K562 (cell line): Measurements from ENCODE around the gene YKT6. TPM values are rescaled to one million over a fixed set of nuclear protein-coding genes. Genes with fewer than 3 reads are reported as not detected.

Experiments
- ATAC-seq: fragments of 200-7000 bp; cut with Tn5 transposase; 3 replicates; pipeline ENCODE4 v1.9.1; 2020; ENCODE audit warnings: moderate library complexity
- BruUV-seq: library from RNA; stranded (reverse); fragments of 400-500 nt; replicated peaks from 2 replicates; lab custom pipeline; 2021; lab: Mats Ljungman, UMichigan
- CTCF ChIA-PET: fragments of 300-600 bp; formaldehyde crosslinking; extraction: SDS; loops from one replicate; lab custom pipeline; 2021; ENCODE audit warnings: low intra/inter-chr PET ratio; lab: Yijun Ruan, JAX
- POLR2A ChIA-PET: fragments of 300-600, 350-650 bp; sonication (Branson Sonifier 250); formaldehyde crosslinking; extraction: SDS; loops from one replicate; lab custom pipeline; 2021; ENCODE audit warnings: antibody characterized with exemption, inconsistent platforms; lab: Yijun Ruan, JAX
- DNase-seq, 4 experiments: peaks; one replicate each; pipeline versions ENCODE4 v3.0.0 to v3.0.0-alpha.2; 2011 to 2018; ENCODE audit warnings: low spot score in 3 of 4, mixed read lengths in 3 of 4; ENCODE audit errors: extremely low read depth in 1 of 4
- FAIRE-seq: peaks from 2 replicates; lab custom pipeline; 2011; peaks lifted over from hg19 to GRCh38; lab: Jason Lieb, UNC
- H2AFZ ChIP-seq: 2 replicates; pipeline ENCODE4 v1.6.0; 2011; ENCODE audit warnings: low read depth, low read length, control low read depth, inconsistent platforms
- H3K27ac ChIP-seq: fragments of 200-600 bp; 3 replicates; pipeline ENCODE4 v1.8.0; 2011; ENCODE audit warnings: low read depth, mild to moderate bottlenecking, control low read depth, inconsistent platforms, low read length, moderate library complexity, mixed read lengths; ENCODE audit errors: extremely low read depth
- H3K27me3 ChIP-seq, 2 experiments: fragments of 300-600 bp in 1 of 2; 2 replicates in 1 of 2; 3 replicates in 1 of 2; pipeline versions ENCODE4 v1.6.0 to v1.8.0; 2011; ENCODE audit warnings: inconsistent platforms in 2 of 2, low read length in 2 of 2, mild to moderate bottlenecking in 1 of 2, mixed read lengths in 1 of 2, moderate library complexity in 1 of 2; ENCODE audit not compliant: control insufficient read depth in 2 of 2, insufficient read depth in 2 of 2
- H3K36me3 ChIP-seq: fragments of 300-600 bp; 3 replicates; pipeline ENCODE4 v1.8.0; 2011; ENCODE audit warnings: mild to moderate bottlenecking, low read length, inconsistent platforms; ENCODE audit not compliant: control insufficient read depth, insufficient read depth
- H3K4me1 ChIP-seq, 2 experiments: fragments of 200-600 bp in 1 of 2; replicated peaks in 1 of 2; 2 replicates in 1 of 2; 3 replicates in 1 of 2; pipeline versions ENCODE4 v1.5.1 to v1.8.0; 2011; ENCODE audit warnings: inconsistent platforms in 2 of 2, low read length in 2 of 2, mild to moderate bottlenecking in 1 of 2, mixed read lengths in 1 of 2, moderate library complexity in 1 of 2; ENCODE audit not compliant: control insufficient read depth in 2 of 2, insufficient read depth in 2 of 2
- H3K4me2 ChIP-seq: 2 replicates; pipeline ENCODE4 v1.6.1; 2011; ENCODE audit warnings: low read length, control low read depth, inconsistent platforms, mixed read lengths; ENCODE audit not compliant: insufficient read depth
- H3K4me3 ChIP-seq: fragments of 200-600 bp; sonication (generic), shearing (Covaris generic); 2 replicates; pipeline ENCODE4 v1.5.1; 2016; ENCODE audit warnings: control low read depth, inconsistent platforms
- H3K79me2 ChIP-seq: fragments of 200-600 bp; 3 replicates; pipeline ENCODE4 v1.8.0; 2011; ENCODE audit warnings: low read length, inconsistent platforms; ENCODE audit not compliant: control insufficient read depth, insufficient read depth
- H3K9ac ChIP-seq, 2 experiments: 2 replicates each; pipeline versions ENCODE4 v1.6.0 to v1.6.1; 2011; ENCODE audit warnings: low read depth in 2 of 2, low read length in 2 of 2, control low read depth in 1 of 2, inconsistent platforms in 1 of 2, mild to moderate bottlenecking in 1 of 2, mixed read lengths in 1 of 2; ENCODE audit not compliant: insufficient read depth in 1 of 2
- H3K9me1 ChIP-seq: one replicate; pipeline ENCODE4 v1.6.0; 2011; ENCODE audit warnings: inconsistent platforms, mild to moderate bottlenecking, low read length, moderate library complexity; ENCODE audit not compliant: control insufficient read depth, insufficient read depth
- H3K9me3 ChIP-seq: replicated peaks from 2 replicates; pipeline ENCODE4 v1.5.1; 2011; ENCODE audit warnings: low read depth, low read length, inconsistent platforms; ENCODE audit not compliant: control insufficient read depth, insufficient read depth
- H4K20me1 ChIP-seq: replicated peaks from 2 replicates; pipeline ENCODE4 v1.6.1; 2011; ENCODE audit warnings: low read length, inconsistent platforms, mixed read lengths; ENCODE audit not compliant: control insufficient read depth, insufficient read depth
- NFE2L1 ChIP-seq: fragments of 450-650 bp; IDR thresholded peaks from 2 replicates; pipeline ENCODE4 v1.6.1; 2016; ENCODE audit warnings: missing genetic modification characterization, low read depth, mild to moderate bottlenecking, missing compliant biosample characterization, moderate library complexity, borderline replicate concordance
- NR2C1 ChIP-seq, 2 experiments: fragments of 450-650 bp; IDR thresholded peaks; 2 replicates each; pipeline ENCODE4 v1.6.1; 2017; ENCODE audit warnings: mild to moderate bottlenecking in 2 of 2, antibody characterized with exemption in 1 of 2, inconsistent platforms in 1 of 2, missing compliant biosample characterization in 1 of 2, missing genetic modification characterization in 1 of 2
- REST ChIP-seq, 2 experiments: fragments of 450-650 bp; formaldehyde crosslinking in 1 of 2; IDR thresholded peaks; 2 replicates each; pipeline versions ENCODE4 v1.4.0 to v1.6.1; 2014 to 2020; ENCODE audit warnings: mild to moderate bottlenecking in 2 of 2, borderline replicate concordance in 1 of 2, low read depth in 1 of 2
- SIN3B ChIP-seq: fragments of 450-650 bp; IDR thresholded peaks from 2 replicates; pipeline ENCODE4 v1.6.1; 2017; ENCODE audit warnings: low read depth, mild to moderate bottlenecking, moderate library complexity
- SRSF7 ChIP-seq: fragments of 200-400 bp; formaldehyde crosslinking; optimal IDR thresholded peaks from 2 replicates; pipeline ENCODE3; 2017; ENCODE audit warnings: mild to moderate bottlenecking, low read depth, low read length
- ZNF41 ChIP-seq: fragments of 250-450 bp; sonication (Bioruptor Pico); conservative IDR thresholded peaks from 2 replicates; pipeline ENCODE4 v1.4.0; 2020; ENCODE audit warnings: mild to moderate bottlenecking
- ZNF644 ChIP-seq: fragments of 200-800 bp; sonication (Bioruptor generic); IDR thresholded peaks from 2 replicates; pipeline ENCODE4 v1.6.1; 2016; ENCODE audit warnings: low read depth, missing genetic modification characterization, missing compliant biosample characterization
- WGBS: fragments of 100-300 bp; shearing (Covaris generic); methylation state at CpG from one replicate; pipeline ENCODE4 v1.1.6; 2016; ENCODE audit warnings: low coverage, mixed read lengths; ENCODE audit not compliant: insufficient coverage; ENCODE audit errors: missing lambda C conversion rate; 5-methylcytosine and 5-hydroxymethylcytosine counted together
- in situ Hi-C: fragments of 300-500 bp; cut with MboI; formaldehyde crosslinking; loops from 4 replicates; pipeline ENCODE4 v1.15.0; 2018; ENCODE audit warnings: inconsistent platforms, mixed read lengths
- intact Hi-C: fragments of 100-400 bp; cut with micrococcal nuclease; formaldehyde crosslinking; loops from 2 replicates; pipeline ENCODE4 v1.14.2; 2022
- polyA plus RNA-seq, 8 experiments: library from polyadenylated mRNA; depleted of rRNA in 4 of 8; stranded (reverse) in 5 of 8; unstranded in 3 of 8; fragments of >200 nt; fragmentation: Nextera tagmentation in 2 of 8; fragmentation: Illumina TruSeq in 1 of 8; extraction: Ambion mirVana in 2 of 8; extraction: Trizol in 1 of 8; gene quantifications; 2 replicates each; pipeline versions ENCODE4 v1.2.1 to v1.2.3, GENCODE V29; 2011 to 2014; ENCODE audit warnings: inconsistent platforms in 1 of 8, missing spikeins in 1 of 8
- total RNA-seq, 7 experiments: library from RNA; depleted of rRNA in 6 of 7; stranded (reverse); fragments of >200 nt in 6 of 7; fragmentation: Illumina TruSeq in 2 of 7; extraction: Trizol in 2 of 7; gene quantifications; 2 replicates each; pipeline versions ENCODE4 v1.2.1 to v1.2.3, GENCODE V29; 2011 to 2021; ENCODE audit warnings: low replicate concordance in 1 of 7

YKT6 gene
- total and polyA plus RNA-seq, 9 of the 15 experiments (the other 6 are each of a cell fraction or from before 2014, with no cell fraction given), result 1.6 to 90.6 (median 75.1) TPM

GRCh38 chr7:44238116-44238695, 37.4 kb downstream of the YKT6 start:
- Histone ChIP-seq H3K4me2 (no peak overlapping the region), H3K4me1 (peaks cover 0 to 61% of the 10 kb centered on the region in 2 experiments; a peak in 3 of 5 replicates), H4K20me1 (peaks cover 6% of the 10 kb centered on the region; the same call in 1 of the 2 replicates), H3K36me3 (no peaks in the 10 kb centered on the region), H2AFZ (no peak overlapping the region), H3K4me3 (no peak overlapping the region), H3K9ac (peak overlapping the region in 1 of 2 experiments; percentile 17; a peak in 1 of 4 replicates), H3K79me2 (no peaks in the 10 kb centered on the region), H3K9me3 (no peaks in the 10 kb centered on the region), H3K9me1 (no peaks in the 10 kb centered on the region), H3K27me3 (peaks cover 34 to 93% of the 10 kb centered on the region in 2 experiments), H3K27ac (no peak overlapping the region)
- CTCF ChIA-PET, result no interaction called here
- no TSS peak for BruUV-seq
- ATAC-seq, result peak; percentile 3; the same call in 1 of the 3 replicates
- no peak for DNase-seq
- no peak for FAIRE-seq
- POLR2A ChIA-PET, result interaction anchor here (0.5 to 0.6 kb wide), 2 partner anchors 15 to 308 kb away, joined by 3 read pairs; no protein-coding TSS in a partner anchor
- intact Hi-C loops, result no loop called here
- WGBS, result 4% methylated on average over 17 of the region's 17 CpGs
- in situ Hi-C loops, result no loop called here
- no peak for TF ChIP-seq NFE2L1 (tag)
- TF ChIP-seq REST (IDR thresholded peaks at IDR 0.05; ENCODE audit: borderline replicate concordance), result no peak
- TF ChIP-seq REST (CRISPR knock-in tag; IDR thresholded peaks at IDR 0.05; ENCODE audit: low read depth), result no peak
- TF ChIP-seq SRSF7, result no peak
- no peak for TF ChIP-seq SIN3B
- TF ChIP-seq ZNF644 (tag), result no peak
- TF ChIP-seq ZNF41 (CRISPR knock-in tag), result no peak
- no peak for TF ChIP-seq NR2C1 (IDR thresholded peaks at IDR 0.05)
- TF ChIP-seq NR2C1 (tag; IDR thresholded peaks at IDR 0.05), result no peak
